Hepatocyte (in vitro differentiated cells): ENCODE measurements around the gene DYNC1I1. TPM values are rescaled to one million over a fixed set of nuclear protein-coding genes. Genes with fewer than 3 reads are reported as not detected.

Source experiments
- DNase-seq: peaks from one replicate; pipeline ENCODE4 v3.0.0-alpha.2; 2016; ENCODE audit warnings: low spot score
- H2AFZ ChIP-seq: fragments of 200-600 bp; sonication (generic); 2 replicates; pipeline ENCODE4 v1.6.0; 2016; ENCODE audit warnings: antibody characterized with exemption, mild to moderate bottlenecking
- H3K27ac ChIP-seq: fragments of 200-600 bp; sonication (generic); 2 replicates; pipeline ENCODE4 v1.5.1; 2016; ENCODE audit warnings: mild to moderate bottlenecking
- H3K27me3 ChIP-seq: fragments of 200-600 bp; sonication (generic); 2 replicates; pipeline ENCODE4 v1.6.1; 2016
- H3K36me3 ChIP-seq: fragments of 200-600 bp; sonication (generic); replicated peaks from 2 replicates; pipeline ENCODE4 v1.5.1; 2016; ENCODE audit warnings: low read depth; ENCODE audit not compliant: insufficient read depth
- H3K4me1 ChIP-seq: fragments of 200-600 bp; sonication (generic); 2 replicates; pipeline ENCODE4 v1.5.1; 2016; ENCODE audit warnings: mild to moderate bottlenecking, moderate library complexity; ENCODE audit not compliant: insufficient read depth
- H3K4me2 ChIP-seq: fragments of 200-600 bp; sonication (generic); 2 replicates; pipeline ENCODE4 v1.6.0; 2016
- H3K4me3 ChIP-seq: fragments of 200-600 bp; sonication (generic); 2 replicates; pipeline ENCODE4 v1.5.1; 2016; ENCODE audit warnings: mild to moderate bottlenecking
- H3K79me2 ChIP-seq: fragments of 200-600 bp; sonication (generic); 2 replicates; pipeline ENCODE4 v1.6.0; 2017; ENCODE audit warnings: mild to moderate bottlenecking
- H3K9me2 ChIP-seq: fragments of 200-600 bp; sonication (generic); replicated peaks from 2 replicates; pipeline ENCODE4 v1.6.0; 2017; ENCODE audit warnings: mild to moderate bottlenecking; ENCODE audit not compliant: insufficient read depth
- H3K9me3 ChIP-seq: fragments of 200-600 bp; sonication (generic); 2 replicates; pipeline ENCODE4 v1.5.1; 2016; ENCODE audit warnings: low read depth, mild to moderate bottlenecking
- H4K20me1 ChIP-seq: fragments of 200-600 bp; sonication (generic); 2 replicates; pipeline ENCODE4 v1.6.0; 2016; ENCODE audit warnings: mild to moderate bottlenecking; ENCODE audit not compliant: insufficient read depth, poor library complexity, severe bottlenecking
- CTCF ChIP-seq: fragments of 200-600 bp; sonication (generic); IDR thresholded peaks from 2 replicates; pipeline ENCODE4 v1.5.1; 2016; ENCODE audit warnings: antibody characterized with exemption, mild to moderate bottlenecking; ENCODE audit not compliant: poor library complexity
- EZH2 ChIP-seq: fragments of 200-600 bp; sonication (generic); IDR thresholded peaks from 2 replicates; pipeline ENCODE4 v1.6.1; 2016; ENCODE audit warnings: antibody characterized with exemption, mild to moderate bottlenecking, borderline replicate concordance
- EZH2phosphoT487 ChIP-seq: fragments of 200-600 bp; sonication (generic); IDR thresholded peaks from one replicate; pipeline ENCODE4 v1.6.1; 2018; ENCODE audit warnings: antibody characterized with exemption, mild to moderate bottlenecking, low read depth, moderate library complexity; ENCODE audit not compliant: unreplicated experiment, severe bottlenecking
- WGBS: methylation state at CpG from one replicate; pipeline ENCODE4 v1.1.6; 2016; ENCODE audit warnings: low lambda C conversion rate; ENCODE audit errors: missing lambda C conversion rate; 5-methylcytosine and 5-hydroxymethylcytosine counted together
- polyA plus RNA-seq: library from polyadenylated mRNA; unstranded; fragments of >200 nt; fragmentation: Nextera tagmentation; extraction: Ambion mirVana; gene quantifications from 2 replicates; pipeline ENCODE4 v1.2.1, GENCODE V29; 2016
- total RNA-seq: library from RNA; depleted of rRNA; stranded (reverse); fragments of >200 nt; gene quantifications from 2 replicates; pipeline ENCODE4 v1.2.3, GENCODE V29; 2014

DYNC1I1 gene
- total and polyA plus RNA-seq, 2 experiments from 2014 or later, result 2.5 to 3.7 TPM

- Histone ChIP-seq H4K20me1 (no peaks in the 10 kb centered on the region), H3K9me2 (no peaks in the 10 kb centered on the region), H3K27me3 (no peaks in the 10 kb centered on the region), H2AFZ (no peak overlapping the region), H3K27ac (peak overlapping the region; percentile 72), H3K4me1 (peaks cover 8% of the 10 kb centered on the region), H3K4me3 (no peak overlapping the region), H3K4me2 (no peak overlapping the region), H3K9me3 (no peaks in the 10 kb centered on the region), H3K79me2 (no peaks in the 10 kb centered on the region), H3K36me3 (no peaks in the 10 kb centered on the region)
- DNase-seq, result peak; percentile 44
- no peak for TF ChIP-seq EZH2
- no peak for TF ChIP-seq CTCF
- no peak for TF ChIP-seq EZH2phosphoT487
- 64% methylated on average over 4 of the region's 4 CpGs for WGBS
These were observed 289.5 kb downstream of the DYNC1I1 start for GRCh38 chr7:96061844-96062243.

GRCh38 chr7:96067321-96067720 is 295.0 kb downstream of the DYNC1I1 start:
- Histone ChIP-seq H3K4me2 (no peak overlapping the region), H4K20me1 (no peaks in the 10 kb centered on the region), H3K9me2 (no peaks in the 10 kb centered on the region), H3K4me1 (peaks cover 15% of the 10 kb centered on the region), H3K27me3 (no peaks in the 10 kb centered on the region), H3K36me3 (no peaks in the 10 kb centered on the region), H3K27ac (no peak overlapping the region), H3K79me2 (no peaks in the 10 kb centered on the region), H3K9me3 (no peaks in the 10 kb centered on the region), H3K4me3 (no peak overlapping the region), H2AFZ (no peak overlapping the region)
- whole genome bisulfite sequencing, result 48% methylated on average over 1 of the region's 1 CpG
- no peak for DNase-seq
- no peak for TF ChIP-seq CTCF

- WGBS, result 92% methylated on average over 3 of the region's 3 CpGs
- no peak overlapping the region for H2AFZ ChIP-seq
- no peaks in the 10 kb centered on the region for H3K36me3 ChIP-seq
- no peak overlapping the region for H3K4me3 ChIP-seq
- H3K9me2 ChIP-seq, result no peaks in the 10 kb centered on the region
- H3K79me2 ChIP-seq, result no peaks in the 10 kb centered on the region
- H3K4me2 ChIP-seq, result no peak overlapping the region
- no peak overlapping the region for H3K27ac ChIP-seq
- H3K4me1 ChIP-seq, result peaks cover 15% of the 10 kb centered on the region
- H3K9me3 ChIP-seq, result no peaks in the 10 kb centered on the region
- no peaks in the 10 kb centered on the region for H4K20me1 ChIP-seq
- H3K27me3 ChIP-seq, result no peaks in the 10 kb centered on the region
- DNase-seq, result no peak
- TF ChIP-seq CTCF, result no peak
- TF ChIP-seq EZH2phosphoT487, result no peak
- no peak for TF ChIP-seq EZH2
These were observed 297.0 kb downstream of the DYNC1I1 start for GRCh38 chr7:96069401-96069800.

GRCh38 chr7:96074871-96075270 is 302.5 kb downstream of the DYNC1I1 start:
- WGBS, result 54% methylated on average over 1 of the region's 1 CpG
- peaks cover 10% of the 10 kb centered on the region for H3K27me3 ChIP-seq
- peak overlapping the region; percentile 15 for H3K27ac ChIP-seq

More at GRCh38 chr7:96074871-96075270, 302.5 kb downstream of the DYNC1I1 start:
- no peaks in the 10 kb centered on the region for H4K20me1 ChIP-seq
- H2AFZ ChIP-seq, result no peak overlapping the region
- H3K9me3 ChIP-seq, result no peaks in the 10 kb centered on the region
- H3K4me2 ChIP-seq, result peak overlapping the region; percentile 89
- H3K9me2 ChIP-seq, result no peaks in the 10 kb centered on the region
- no peak for TF ChIP-seq CTCF
- TF ChIP-seq EZH2, result no peak
- TF ChIP-seq EZH2phosphoT487, result no peak
- no peaks in the 10 kb centered on the region for H3K36me3 ChIP-seq
- DNase-seq, result no peak
- H3K79me2 ChIP-seq, result no peaks in the 10 kb centered on the region
- H3K4me3 ChIP-seq, result no peak overlapping the region
- H3K4me1 ChIP-seq, result no peaks in the 10 kb centered on the region
